Measurements from ENCODE around the gene RNF181.

DNA sequence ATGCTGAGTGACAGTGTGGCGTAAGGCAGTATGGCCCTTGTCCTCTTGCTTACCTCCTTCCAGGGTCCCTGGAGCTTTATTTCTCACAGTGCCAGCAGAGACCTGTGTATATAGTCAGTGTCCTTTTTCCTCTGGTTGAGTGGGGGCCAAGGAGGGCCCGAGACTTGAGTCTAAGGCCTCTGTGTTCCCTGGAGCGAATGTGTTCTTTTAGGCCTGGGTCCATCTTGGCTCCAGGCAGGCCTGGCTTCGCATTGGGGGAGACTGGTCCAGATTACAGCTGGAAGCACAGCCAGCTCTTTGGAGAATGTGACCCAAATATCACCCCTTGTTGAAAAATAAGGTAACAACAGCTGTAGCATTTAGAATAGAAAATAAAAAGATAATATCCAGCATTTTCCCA is 6.4 kb upstream of the RNF181 start:
- no peak for TF ChIP-seq TAF1 (IDR thresholded peaks at IDR 0.05; ENCODE audit: borderline replicate concordance, insufficient read depth, low read length)
- TF ChIP-seq, protein P1, sequence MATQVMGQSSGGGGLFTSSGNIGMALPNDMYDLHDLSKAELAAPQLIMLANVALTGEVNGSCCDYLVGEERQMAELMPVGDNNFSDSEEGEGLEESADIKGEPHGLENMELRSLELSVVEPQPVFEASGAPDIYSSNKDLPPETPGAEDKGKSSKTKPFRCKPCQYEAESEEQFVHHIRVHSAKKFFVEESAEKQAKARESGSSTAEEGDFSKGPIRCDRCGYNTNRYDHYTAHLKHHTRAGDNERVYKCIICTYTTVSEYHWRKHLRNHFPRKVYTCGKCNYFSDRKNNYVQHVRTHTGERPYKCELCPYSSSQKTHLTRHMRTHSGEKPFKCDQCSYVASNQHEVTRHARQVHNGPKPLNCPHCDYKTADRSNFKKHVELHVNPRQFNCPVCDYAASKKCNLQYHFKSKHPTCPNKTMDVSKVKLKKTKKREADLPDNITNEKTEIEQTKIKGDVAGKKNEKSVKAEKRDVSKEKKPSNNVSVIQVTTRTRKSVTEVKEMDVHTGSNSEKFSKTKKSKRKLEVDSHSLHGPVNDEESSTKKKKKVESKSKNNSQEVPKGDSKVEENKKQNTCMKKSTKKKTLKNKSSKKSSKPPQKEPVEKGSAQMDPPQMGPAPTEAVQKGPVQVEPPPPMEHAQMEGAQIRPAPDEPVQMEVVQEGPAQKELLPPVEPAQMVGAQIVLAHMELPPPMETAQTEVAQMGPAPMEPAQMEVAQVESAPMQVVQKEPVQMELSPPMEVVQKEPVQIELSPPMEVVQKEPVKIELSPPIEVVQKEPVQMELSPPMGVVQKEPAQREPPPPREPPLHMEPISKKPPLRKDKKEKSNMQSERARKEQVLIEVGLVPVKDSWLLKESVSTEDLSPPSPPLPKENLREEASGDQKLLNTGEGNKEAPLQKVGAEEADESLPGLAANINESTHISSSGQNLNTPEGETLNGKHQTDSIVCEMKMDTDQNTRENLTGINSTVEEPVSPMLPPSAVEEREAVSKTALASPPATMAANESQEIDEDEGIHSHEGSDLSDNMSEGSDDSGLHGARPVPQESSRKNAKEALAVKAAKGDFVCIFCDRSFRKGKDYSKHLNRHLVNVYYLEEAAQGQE (IDR thresholded peaks at IDR 0.05; ENCODE audit: insufficient read depth in 1 of 2, low read depth in 2 of 2, low read length in 2 of 2): no peak
- no peak for TF ChIP-seq SIN3A (IDR thresholded peaks at IDR 0.05; ENCODE audit: borderline replicate concordance, insufficient read depth, low read length)
- TF ChIP-seq POLR2AphosphoS5 (IDR thresholded peaks at IDR 0.05; ENCODE audit: low read depth, low read length): no peak

Measured in PFSK-1 (cell line).